Measurements from ENCODE around the gene VEGFB.

DNA sequence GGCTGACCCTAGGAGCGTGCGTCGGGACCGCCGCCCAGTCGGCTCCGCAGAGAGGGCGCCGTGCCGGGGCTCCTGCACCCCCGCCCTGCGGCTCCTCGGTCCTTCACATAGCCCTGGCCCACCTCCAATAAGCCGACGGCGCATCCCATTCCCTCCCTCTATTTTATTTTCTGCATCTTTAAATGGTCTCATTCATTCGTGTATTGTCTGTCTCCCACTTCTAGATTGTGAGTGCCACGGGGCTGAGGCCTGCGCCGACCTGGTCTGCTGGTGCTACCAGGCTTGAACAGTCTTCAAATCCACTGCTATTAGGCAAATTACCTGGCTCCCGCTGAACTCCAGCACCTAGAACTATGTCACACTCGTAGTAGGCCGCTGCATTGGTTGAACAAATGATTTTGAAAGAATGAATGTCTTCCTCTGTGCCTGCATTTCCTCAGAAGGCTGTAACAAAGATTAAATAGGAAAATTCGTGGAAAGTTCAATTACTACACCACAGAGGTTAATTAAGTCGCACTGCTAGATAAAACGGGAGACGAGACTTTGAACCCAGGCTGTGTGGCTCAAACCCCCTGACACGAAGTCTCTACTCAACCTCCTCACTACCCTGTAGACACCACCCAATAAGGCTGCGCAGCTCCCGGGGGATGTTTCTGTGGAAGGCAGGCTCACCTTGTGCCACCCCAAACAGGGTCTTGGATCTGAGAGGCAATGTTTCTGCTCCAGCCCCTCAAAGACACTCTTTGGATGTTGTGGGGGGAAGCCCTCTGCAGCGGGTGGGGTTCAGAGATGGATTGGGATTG is 13.5 kb downstream of the VEGFB start:
- TF ChIP-seq, protein P1, sequence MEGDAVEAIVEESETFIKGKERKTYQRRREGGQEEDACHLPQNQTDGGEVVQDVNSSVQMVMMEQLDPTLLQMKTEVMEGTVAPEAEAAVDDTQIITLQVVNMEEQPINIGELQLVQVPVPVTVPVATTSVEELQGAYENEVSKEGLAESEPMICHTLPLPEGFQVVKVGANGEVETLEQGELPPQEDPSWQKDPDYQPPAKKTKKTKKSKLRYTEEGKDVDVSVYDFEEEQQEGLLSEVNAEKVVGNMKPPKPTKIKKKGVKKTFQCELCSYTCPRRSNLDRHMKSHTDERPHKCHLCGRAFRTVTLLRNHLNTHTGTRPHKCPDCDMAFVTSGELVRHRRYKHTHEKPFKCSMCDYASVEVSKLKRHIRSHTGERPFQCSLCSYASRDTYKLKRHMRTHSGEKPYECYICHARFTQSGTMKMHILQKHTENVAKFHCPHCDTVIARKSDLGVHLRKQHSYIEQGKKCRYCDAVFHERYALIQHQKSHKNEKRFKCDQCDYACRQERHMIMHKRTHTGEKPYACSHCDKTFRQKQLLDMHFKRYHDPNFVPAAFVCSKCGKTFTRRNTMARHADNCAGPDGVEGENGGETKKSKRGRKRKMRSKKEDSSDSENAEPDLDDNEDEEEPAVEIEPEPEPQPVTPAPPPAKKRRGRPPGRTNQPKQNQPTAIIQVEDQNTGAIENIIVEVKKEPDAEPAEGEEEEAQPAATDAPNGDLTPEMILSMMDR (IDR thresholded peaks at IDR 0.05; ENCODE audit: low read depth, low read length) = no peak
- TF ChIP-seq EZH2phosphoT487 (IDR thresholded peaks at IDR 0.05; ENCODE audit: low read depth) = no peak
